GM19372 (cell line): ENCODE results near the gene CDON.

Experiments
- ATAC-seq: cut with Tn5 transposase; IDR thresholded peaks from one replicate; pipeline ENCODE4 v1.9.1; 2021; ENCODE audit warnings: mild to moderate bottlenecking, low read depth, moderate library complexity; ENCODE audit not compliant: unreplicated experiment

Gene CDON

GRCh38 chr11:125946712-125947418 is 115.8 kb downstream of the CDON start:
- no peak for ATAC-seq

- ATAC-seq = no peak
Observed at GRCh38 chr11:125945797-125946520, 116.7 kb downstream of the CDON start, which contains the start of gene VSIG10L2. VSIG10L2 (plus strand) TSS chr11:125946044; CDS start chr11:125946056, 12 bp downstream.

GRCh38 chr11:125945011-125945796 is 117.5 kb downstream of the CDON start:
- no peak for ATAC-seq

GRCh38 chr11:125944350-125945010 is 118.2 kb downstream of the CDON start:
- no peak for ATAC-seq

GRCh38 chr11:125943661-125944349 is 118.9 kb downstream of the CDON start:
- no peak for ATAC-seq

- ATAC-seq = no peak
Observed at GRCh38 chr11:125942771-125943428, 119.8 kb downstream of the CDON start.

DNA sequence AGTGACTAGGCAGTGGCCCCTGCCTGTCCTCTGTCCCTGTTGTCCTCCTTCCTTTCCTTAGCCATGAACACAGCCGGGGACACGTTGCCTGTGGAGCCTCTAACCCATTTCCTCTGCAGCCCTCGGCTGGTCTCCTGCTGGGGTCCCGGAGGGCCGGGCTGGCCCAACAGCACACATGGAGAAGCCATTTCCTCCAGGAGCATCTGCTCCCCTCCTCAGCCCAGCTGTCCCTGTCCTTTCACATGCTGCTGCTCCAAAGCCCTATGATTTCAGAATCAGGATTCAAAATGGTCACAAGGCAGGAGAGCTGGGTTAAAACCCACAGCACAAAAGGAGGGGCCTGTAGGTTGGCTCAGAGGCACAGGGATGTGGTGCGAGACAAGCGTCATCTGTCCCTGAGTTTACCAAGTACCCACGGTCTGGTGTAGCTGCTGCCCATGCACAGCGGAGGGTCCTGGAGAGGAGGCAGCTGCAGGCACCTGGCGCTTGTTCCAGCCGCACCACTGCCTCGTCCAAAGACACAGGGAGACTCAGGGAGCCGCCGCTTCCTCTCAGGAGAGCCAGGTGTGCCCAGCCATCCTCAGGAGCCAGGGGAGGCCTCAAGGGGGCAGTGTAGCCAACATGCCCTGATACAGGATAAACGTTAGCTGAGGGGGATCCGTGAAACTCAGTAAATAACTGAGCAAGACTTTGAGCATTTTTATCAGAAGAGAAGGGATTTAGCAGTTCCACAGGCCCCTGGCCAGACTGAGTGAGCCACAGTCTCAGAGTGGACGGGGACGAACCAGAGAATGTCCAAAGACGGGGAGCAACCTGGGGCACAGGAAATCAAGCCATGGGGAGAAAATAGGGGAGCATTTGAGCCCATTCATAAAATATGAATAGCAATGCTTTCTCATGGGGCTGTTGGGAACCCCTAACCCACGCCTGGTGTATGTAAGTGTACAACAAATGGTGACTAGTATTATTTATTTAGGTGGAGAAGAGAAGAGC is 120.8 kb downstream of the CDON start:
- ATAC-seq = no peak

DNA sequence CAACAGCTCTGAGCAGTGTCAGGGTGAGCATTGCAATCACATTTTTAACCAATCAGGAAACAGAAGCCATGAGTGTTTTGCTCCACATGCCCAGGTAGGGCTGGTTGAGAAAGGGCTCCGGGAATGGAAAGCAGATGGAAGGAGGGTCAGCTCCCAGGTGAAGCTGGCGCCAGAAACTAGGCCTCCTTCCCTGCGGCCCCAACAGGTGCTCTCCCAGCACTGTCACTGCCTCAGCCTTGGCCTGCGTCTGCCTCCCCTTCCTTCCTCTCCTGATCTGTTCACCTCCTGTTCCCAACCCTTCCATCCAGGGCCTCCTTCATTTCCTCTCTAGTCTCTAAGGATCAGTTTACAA is 121.4 kb downstream of the CDON start:
- ATAC-seq = no peak

DNA sequence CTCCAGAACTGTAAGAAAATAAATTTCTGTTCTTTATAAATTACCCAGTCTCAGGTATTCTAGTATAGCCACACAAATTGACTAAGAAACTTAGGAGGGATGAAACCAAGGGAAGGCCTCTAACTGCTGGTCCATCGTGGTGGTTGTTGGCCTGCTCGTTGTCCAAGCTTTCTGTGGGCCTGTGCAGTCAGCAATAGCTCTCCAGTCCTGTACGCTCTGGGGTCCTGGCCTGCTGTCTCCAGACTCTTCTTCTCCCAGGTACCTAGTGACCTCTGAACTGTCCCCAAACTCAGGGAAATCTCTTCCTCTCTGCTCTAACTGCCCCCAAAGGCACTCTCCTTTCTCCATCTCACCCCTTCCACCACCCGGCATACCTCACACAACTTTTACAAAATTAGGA is 122.5 kb downstream of the CDON start:
- no peak for ATAC-seq

GRCh38 chr11:125939081-125939521 is 123.6 kb downstream of the CDON start:
- no peak for ATAC-seq

DNA sequence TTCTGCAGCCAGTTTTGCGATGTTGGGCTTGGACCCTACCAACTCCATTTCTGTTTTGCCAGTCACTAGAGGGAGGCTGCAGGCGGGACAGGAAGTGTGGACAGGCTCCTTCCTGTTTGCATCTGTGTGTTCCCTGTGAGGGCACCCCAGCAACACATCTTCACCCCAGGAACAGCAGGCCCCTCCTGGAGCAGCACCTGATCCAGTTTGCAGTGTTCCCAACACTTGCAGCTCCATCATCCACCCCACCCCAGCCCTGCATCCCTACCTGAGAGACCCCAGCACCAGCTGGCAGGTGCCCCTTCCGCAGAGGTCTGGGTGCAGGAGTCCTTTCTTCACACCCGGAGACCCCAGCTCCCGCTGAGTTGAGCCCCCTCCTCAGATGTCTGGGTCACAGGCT is 124.2 kb downstream of the CDON start:
- ATAC-seq = no peak

GRCh38 chr11:125935618-125936199 is 127.0 kb downstream of the CDON start:
- no peak for ATAC-seq

DNA sequence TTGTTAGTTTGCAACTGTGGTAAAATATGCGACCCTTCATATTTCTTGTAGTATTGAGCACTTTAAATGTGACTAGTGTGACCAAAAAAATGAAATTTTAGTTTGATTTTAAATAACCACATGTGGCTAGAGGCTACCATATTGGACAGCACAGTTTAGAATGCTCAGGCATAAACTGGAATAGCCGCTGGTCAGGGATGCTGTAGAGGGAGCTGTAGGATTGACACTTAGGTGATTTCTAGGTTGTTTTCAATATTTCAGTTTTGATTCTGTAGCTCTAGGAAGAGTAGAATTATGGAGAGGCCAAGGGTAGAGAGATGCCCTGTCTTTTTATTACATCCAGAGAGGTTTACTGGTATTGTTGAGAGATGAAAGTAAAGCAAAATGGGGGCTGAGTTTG is 127.6 kb downstream of the CDON start:
- no peak for ATAC-seq

DNA sequence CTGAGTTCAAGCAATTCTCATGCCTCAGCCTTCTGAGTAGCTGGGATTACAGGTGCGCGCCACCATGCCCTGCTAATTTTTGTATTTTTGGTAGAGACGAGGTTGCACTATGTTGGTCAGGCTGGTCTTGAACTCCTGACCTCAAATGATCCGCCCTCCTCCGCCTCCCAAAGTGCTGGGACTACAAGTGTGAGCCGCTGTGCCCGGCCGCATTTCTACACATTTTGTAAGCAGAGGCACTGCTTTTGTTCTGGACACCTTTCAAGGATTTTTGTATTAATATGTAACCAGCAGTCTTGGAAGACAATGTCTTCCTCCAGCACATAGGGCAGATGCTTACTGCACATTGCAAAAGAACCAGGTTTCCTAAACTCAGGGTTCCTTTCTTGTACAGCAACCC is 128.2 kb downstream of the CDON start:
- ATAC-seq = no peak

- no peak for ATAC-seq
Observed at GRCh38 chr11:125933030-125933813, 129.4 kb downstream of the CDON start.

DNA sequence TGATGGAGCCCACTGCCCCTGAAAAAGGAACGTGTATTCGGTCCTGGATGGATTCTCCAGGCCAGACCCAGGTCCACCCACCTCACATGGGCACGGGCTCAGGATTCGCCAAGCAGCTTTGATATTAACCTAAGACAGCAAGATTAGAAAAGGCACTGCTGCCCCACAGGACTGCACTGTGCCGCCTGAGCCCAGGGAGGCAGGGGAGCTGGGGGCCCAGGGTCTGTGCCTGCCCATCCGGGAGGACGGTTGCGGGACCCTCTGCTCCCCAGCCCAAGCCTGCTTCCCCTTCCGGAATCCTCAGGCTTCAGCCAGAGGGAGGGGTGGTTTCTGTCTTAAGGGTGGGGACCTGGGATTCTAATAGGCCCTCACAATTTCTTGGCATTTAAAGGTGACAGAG is 130.4 kb downstream of the CDON start:
- ATAC-seq = no peak

DNA sequence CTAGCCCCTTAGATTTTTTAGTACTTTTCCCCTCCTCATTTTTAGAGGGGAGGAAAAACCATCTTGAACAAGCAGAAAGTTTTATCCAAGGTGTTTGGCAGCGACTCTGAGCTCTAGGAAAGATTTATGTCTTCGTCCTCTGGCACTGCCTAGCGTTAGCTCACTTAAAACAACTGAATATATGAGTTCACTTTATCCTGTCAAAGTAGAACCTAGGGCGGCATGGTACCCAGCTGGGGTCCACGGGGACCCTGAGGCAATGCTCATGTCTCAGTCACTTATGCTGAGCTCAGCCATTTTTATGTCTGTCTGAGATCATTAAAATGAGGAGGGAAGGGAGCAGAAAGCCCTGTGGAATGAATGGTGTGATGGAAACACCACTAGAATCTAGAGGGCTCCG is 131.0 kb downstream of the CDON start:
- ATAC-seq = no peak
